KMS-11 (cell line): ENCODE data around the gene MIEF1.
A peak's percentile ranks its signal among the peaks of the same experiment; 100 is the strongest.

Source experiments
- H2AFZ ChIP-seq: fragments of 200-600 bp; sonication (generic); 2 replicates; pipeline ENCODE4 v1.6.1; 2016; ENCODE audit warnings: antibody characterized with exemption, mixed run types, low read depth
- H3K27ac ChIP-seq: fragments of 200-600 bp; sonication (generic); 2 replicates; pipeline ENCODE4 v1.6.1; 2016; ENCODE audit warnings: mild to moderate bottlenecking, mixed run types
- H3K27me3 ChIP-seq: fragments of 200-600 bp; sonication (generic); 2 replicates; pipeline ENCODE4 v1.6.1; 2017; ENCODE audit warnings: mild to moderate bottlenecking, low read depth, mixed run types, moderate library complexity; ENCODE audit not compliant: insufficient read depth
- H3K36me3 ChIP-seq: fragments of 200-600 bp; sonication (generic); 2 replicates; pipeline ENCODE4 v1.6.1; 2017; ENCODE audit warnings: mild to moderate bottlenecking, mixed run types; ENCODE audit not compliant: insufficient read depth
- H3K4me1 ChIP-seq: fragments of 200-600 bp; sonication (generic); 2 replicates; pipeline ENCODE4 v1.6.1; 2016; ENCODE audit warnings: mild to moderate bottlenecking, low read depth, mixed run types; ENCODE audit not compliant: poor library complexity, severe bottlenecking
- H3K4me2 ChIP-seq: fragments of 200-600 bp; sonication (generic); 2 replicates; pipeline ENCODE4 v1.7.0; 2016; ENCODE audit warnings: mild to moderate bottlenecking, mixed run types
- H3K4me3 ChIP-seq: fragments of 200-600 bp; sonication (generic); IDR thresholded peaks from 2 replicates; pipeline ENCODE4 v1.6.1; 2017; ENCODE audit warnings: low read depth, low read length, mixed read lengths; ENCODE audit not compliant: insufficient read depth
- H3K79me2 ChIP-seq: fragments of 200-600 bp; sonication (generic); 2 replicates; pipeline ENCODE4 v1.6.1; 2016; ENCODE audit warnings: low read depth, mixed run types; ENCODE audit not compliant: insufficient read depth
- H3K9ac ChIP-seq: fragments of 200-600 bp; sonication (generic); 2 replicates; pipeline ENCODE4 v1.6.1; 2016; ENCODE audit warnings: mild to moderate bottlenecking, mixed run types
- H4K20me1 ChIP-seq: fragments of 200-600 bp; sonication (generic); 2 replicates; pipeline ENCODE4 v1.6.1; 2016; ENCODE audit warnings: mild to moderate bottlenecking, mixed run types; ENCODE audit not compliant: insufficient read depth
- TF ChIP-seq, protein P1 (sequence below): fragments of 200-600 bp; sonication (generic); conservative IDR thresholded peaks from 2 replicates; pipeline ENCODE4 v1.6.1; 2017; ENCODE audit warnings: low read depth, mild to moderate bottlenecking, antibody characterized with exemption, low read length, moderate library complexity, mixed read lengths

The MIEF1 gene

DNA sequence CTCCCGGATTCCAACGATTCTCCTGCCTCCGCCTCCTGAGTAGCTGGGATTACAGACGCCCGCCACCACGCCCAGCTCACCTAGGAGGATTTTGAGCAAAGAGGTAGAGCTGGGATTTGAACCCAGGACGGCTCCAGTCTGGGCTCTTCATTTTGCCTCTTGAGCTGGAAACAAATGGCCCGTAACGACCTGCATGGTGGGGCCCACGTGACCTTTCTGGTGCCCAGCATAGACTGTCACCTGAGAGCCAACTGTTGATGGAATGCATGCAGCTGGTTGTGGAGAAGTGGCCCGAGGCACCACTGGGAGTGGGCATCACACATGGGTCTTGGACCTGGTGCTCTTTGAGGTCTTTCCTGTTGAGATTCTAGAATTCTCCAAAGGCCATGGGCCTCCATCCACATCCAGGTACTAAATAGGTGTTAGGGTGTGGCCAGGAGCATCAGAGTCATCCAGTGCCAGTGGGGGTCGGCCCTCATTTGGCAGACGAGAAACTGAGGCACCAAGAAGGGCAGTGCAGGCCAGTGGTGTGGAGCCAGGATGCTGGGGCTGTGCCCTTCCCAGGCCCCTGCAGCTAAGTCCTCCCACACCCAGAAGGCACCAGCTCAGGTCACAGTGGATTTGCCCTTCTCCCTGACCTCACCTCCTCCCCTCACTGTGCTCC lies 22.1 kb downstream of the MIEF1 start:
- Histone ChIP-seq H3K4me1 (peaks cover 22% of the 10 kb centered on the region), H2AFZ (no peak overlapping the region), H3K4me3 (no peak overlapping the region), H3K79me2 (peaks cover 29% of the 10 kb centered on the region), H3K9ac (no peak overlapping the region), H3K27ac (peak overlapping the region; percentile 18; the same call in 1 of the 2 replicates), H3K4me2 (no peak overlapping the region), H4K20me1 (peaks cover 22% of the 10 kb centered on the region), H3K27me3 (no peaks in the 10 kb centered on the region), H3K36me3 (peaks cover 11% of the 10 kb centered on the region; the same call in 1 of the 2 replicates)
- TF ChIP-seq, protein P1, sequence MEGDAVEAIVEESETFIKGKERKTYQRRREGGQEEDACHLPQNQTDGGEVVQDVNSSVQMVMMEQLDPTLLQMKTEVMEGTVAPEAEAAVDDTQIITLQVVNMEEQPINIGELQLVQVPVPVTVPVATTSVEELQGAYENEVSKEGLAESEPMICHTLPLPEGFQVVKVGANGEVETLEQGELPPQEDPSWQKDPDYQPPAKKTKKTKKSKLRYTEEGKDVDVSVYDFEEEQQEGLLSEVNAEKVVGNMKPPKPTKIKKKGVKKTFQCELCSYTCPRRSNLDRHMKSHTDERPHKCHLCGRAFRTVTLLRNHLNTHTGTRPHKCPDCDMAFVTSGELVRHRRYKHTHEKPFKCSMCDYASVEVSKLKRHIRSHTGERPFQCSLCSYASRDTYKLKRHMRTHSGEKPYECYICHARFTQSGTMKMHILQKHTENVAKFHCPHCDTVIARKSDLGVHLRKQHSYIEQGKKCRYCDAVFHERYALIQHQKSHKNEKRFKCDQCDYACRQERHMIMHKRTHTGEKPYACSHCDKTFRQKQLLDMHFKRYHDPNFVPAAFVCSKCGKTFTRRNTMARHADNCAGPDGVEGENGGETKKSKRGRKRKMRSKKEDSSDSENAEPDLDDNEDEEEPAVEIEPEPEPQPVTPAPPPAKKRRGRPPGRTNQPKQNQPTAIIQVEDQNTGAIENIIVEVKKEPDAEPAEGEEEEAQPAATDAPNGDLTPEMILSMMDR = no peak

DNA sequence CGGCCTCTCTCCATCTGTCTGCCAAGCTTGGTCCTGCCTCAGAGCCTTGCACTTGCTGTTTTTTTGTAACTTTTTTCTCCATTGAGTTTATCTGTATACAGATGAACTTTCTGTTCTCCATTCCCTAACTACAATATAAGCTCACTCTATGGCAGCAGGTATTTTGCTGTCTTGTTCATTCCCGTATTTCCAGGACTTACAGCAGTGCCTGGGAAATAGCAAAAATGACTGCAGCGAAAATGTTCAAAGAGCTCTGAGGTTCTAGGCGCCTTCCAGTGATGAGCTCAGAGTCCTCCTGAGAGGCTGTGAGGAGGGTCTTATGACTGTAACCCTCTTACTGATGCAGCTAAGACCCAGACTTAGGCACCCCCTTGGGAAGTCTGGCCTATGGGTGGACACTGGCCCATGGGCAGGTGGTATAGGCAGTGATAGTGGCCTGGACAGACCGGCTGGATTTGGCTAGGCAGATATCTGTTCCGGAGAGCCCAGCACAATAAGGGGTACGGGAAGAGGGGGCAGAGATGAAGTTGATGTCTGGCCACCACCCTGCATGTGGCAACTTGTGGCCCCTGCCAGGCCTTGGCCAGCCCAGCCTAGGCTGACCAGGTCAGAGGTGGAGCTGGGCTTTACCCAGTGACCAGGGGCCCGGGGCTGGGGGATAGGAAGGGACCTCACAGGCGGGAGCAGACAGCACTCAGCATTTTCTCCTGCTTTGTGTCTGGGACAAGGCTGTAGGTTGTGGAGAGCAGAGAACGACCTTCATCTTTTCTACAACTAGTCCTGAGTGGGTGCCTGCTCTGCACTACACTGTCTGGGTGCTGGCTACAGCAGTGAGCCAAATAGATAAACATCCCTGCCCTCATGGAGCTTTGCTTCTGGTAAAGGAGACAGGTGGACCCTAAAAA lies 22.9 kb downstream of the MIEF1 start:
- H3K27ac ChIP-seq = peak overlapping the region; percentile 18; the same call in 1 of the 2 replicates
- H2AFZ ChIP-seq = no peak overlapping the region
- no peaks in the 10 kb centered on the region for H3K27me3 ChIP-seq
- no peak overlapping the region for H3K4me3 ChIP-seq
- H3K4me1 ChIP-seq = peaks cover 30% of the 10 kb centered on the region
- H4K20me1 ChIP-seq = peaks cover 22% of the 10 kb centered on the region
- TF ChIP-seq, protein P1 = no peak
- no peak overlapping the region for H3K4me2 ChIP-seq
- peaks cover 34% of the 10 kb centered on the region for H3K79me2 ChIP-seq
- peaks cover 11% of the 10 kb centered on the region; the same call in 1 of the 2 replicates for H3K36me3 ChIP-seq
- H3K9ac ChIP-seq = no peak overlapping the region

DNA sequence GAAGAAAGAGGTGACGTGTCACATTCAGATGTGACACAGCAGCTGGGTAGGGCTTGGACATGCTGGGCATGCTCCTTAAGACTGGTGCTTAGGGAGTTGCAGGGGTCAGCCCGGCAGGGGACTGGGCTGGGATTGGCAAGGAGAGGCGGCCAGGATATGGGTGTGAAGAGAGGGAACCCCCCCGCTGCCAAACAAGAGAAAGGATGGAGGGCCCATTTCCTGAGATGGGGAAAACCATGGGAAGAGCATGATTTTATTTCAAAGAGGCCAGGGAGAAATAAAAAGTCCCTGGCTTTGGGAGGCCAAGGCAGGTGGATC lies 23.5 kb downstream of the MIEF1 start:
- Histone ChIP-seq H3K36me3 (peaks cover 11% of the 10 kb centered on the region; the same call in 1 of the 2 replicates), H3K9ac (no peak overlapping the region), H2AFZ (no peak overlapping the region), H4K20me1 (peaks cover 22% of the 10 kb centered on the region), H3K27me3 (no peaks in the 10 kb centered on the region), H3K27ac (no peak overlapping the region; the same call in 1 of the 2 replicates), H3K4me2 (no peak overlapping the region), H3K79me2 (peaks cover 30% of the 10 kb centered on the region), H3K4me1 (peaks cover 36% of the 10 kb centered on the region), H3K4me3 (no peak overlapping the region)
- TF ChIP-seq, protein P1 = no peak

DNA sequence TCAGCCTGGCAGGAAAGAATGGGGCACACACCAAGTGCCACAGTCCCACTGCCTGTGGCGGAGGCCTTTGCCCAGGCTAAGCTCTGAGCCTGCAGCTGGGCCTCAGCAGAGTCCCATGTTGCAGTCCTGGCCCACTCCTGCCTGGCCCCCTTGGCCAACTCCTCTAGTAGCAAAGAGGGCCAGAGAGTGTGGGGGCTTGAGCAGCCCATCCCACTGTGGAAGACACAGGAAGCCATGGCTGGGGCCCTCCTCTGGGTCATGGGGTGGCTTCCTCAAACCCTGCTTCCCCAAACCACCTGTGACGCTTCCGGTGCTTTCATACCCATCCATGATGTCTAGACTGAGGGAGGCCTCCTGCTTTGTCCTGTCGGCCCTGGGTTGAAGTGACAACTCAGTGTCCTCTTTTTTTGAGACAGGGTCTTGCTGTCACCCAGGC lies 24.7 kb downstream of the MIEF1 start:
- Histone ChIP-seq H3K9ac (no peak overlapping the region), H3K4me1 (peaks cover 44% of the 10 kb centered on the region), H3K27me3 (no peaks in the 10 kb centered on the region), H4K20me1 (peaks cover 14% of the 10 kb centered on the region), H3K27ac (no peak overlapping the region; the same call in 1 of the 2 replicates), H3K4me2 (no peak overlapping the region), H3K79me2 (peaks cover 29% of the 10 kb centered on the region), H3K4me3 (no peak overlapping the region), H3K36me3 (0 out of 2 replicates have a peak, but pooled peaks cover 4% of the 10 kb centered on the region), H2AFZ (no peak overlapping the region)
- TF ChIP-seq, protein P1 = no peak
